KMS-11 (cell line): ENCODE data around the gene CSRP3.

ENCODE experiments used
- H2AFZ ChIP-seq: fragments of 200-600 bp; sonication (generic); 2 replicates; pipeline ENCODE4 v1.6.1; 2016; ENCODE audit warnings: antibody characterized with exemption, mixed run types, low read depth
- H3K27ac ChIP-seq: fragments of 200-600 bp; sonication (generic); 2 replicates; pipeline ENCODE4 v1.6.1; 2016; ENCODE audit warnings: mild to moderate bottlenecking, mixed run types
- H3K27me3 ChIP-seq: fragments of 200-600 bp; sonication (generic); 2 replicates; pipeline ENCODE4 v1.6.1; 2017; ENCODE audit warnings: mild to moderate bottlenecking, low read depth, mixed run types, moderate library complexity; ENCODE audit not compliant: insufficient read depth
- H3K36me3 ChIP-seq: fragments of 200-600 bp; sonication (generic); 2 replicates; pipeline ENCODE4 v1.6.1; 2017; ENCODE audit warnings: mild to moderate bottlenecking, mixed run types; ENCODE audit not compliant: insufficient read depth
- H3K4me1 ChIP-seq: fragments of 200-600 bp; sonication (generic); 2 replicates; pipeline ENCODE4 v1.6.1; 2016; ENCODE audit warnings: mild to moderate bottlenecking, low read depth, mixed run types; ENCODE audit not compliant: poor library complexity, severe bottlenecking
- H3K4me2 ChIP-seq: fragments of 200-600 bp; sonication (generic); 2 replicates; pipeline ENCODE4 v1.7.0; 2016; ENCODE audit warnings: mild to moderate bottlenecking, mixed run types
- H3K4me3 ChIP-seq: fragments of 200-600 bp; sonication (generic); IDR thresholded peaks from 2 replicates; pipeline ENCODE4 v1.6.1; 2017; ENCODE audit warnings: low read depth, low read length, mixed read lengths; ENCODE audit not compliant: insufficient read depth
- H3K79me2 ChIP-seq: fragments of 200-600 bp; sonication (generic); 2 replicates; pipeline ENCODE4 v1.6.1; 2016; ENCODE audit warnings: low read depth, mixed run types; ENCODE audit not compliant: insufficient read depth
- H3K9ac ChIP-seq: fragments of 200-600 bp; sonication (generic); 2 replicates; pipeline ENCODE4 v1.6.1; 2016; ENCODE audit warnings: mild to moderate bottlenecking, mixed run types
- H4K20me1 ChIP-seq: fragments of 200-600 bp; sonication (generic); 2 replicates; pipeline ENCODE4 v1.6.1; 2016; ENCODE audit warnings: mild to moderate bottlenecking, mixed run types; ENCODE audit not compliant: insufficient read depth
- TF ChIP-seq, protein P1 (sequence below): fragments of 200-600 bp; sonication (generic); conservative IDR thresholded peaks from 2 replicates; pipeline ENCODE4 v1.6.1; 2017; ENCODE audit warnings: low read depth, mild to moderate bottlenecking, antibody characterized with exemption, low read length, moderate library complexity, mixed read lengths

The CSRP3 gene

DNA sequence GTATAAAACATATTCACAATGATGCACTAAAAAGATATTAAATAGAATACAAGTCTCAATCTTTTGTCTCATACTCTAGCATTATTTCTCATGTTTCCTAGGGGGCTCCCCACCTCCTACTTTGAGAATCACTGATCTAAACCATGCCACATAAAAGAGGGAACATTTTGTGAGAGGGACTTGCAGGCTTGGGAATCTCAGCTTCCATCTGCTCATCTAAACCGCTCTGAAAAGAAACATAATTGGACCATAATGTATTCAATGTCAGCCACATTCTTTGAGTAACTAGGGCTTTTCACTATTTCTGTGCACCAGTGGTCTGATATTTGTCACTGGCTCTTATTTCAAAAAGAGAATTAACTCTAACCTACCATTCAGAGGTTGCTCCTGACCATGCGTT, 6.4 kb upstream of the CSRP3 start:
- Histone ChIP-seq H3K79me2 (no peaks in the 10 kb centered on the region), H2AFZ (no peak overlapping the region), H3K9ac (no peak overlapping the region), H4K20me1 (no peaks in the 10 kb centered on the region), H3K4me2 (no peak overlapping the region), H3K27ac (no peak overlapping the region), H3K4me1 (no peaks in the 10 kb centered on the region), H3K36me3 (no peaks in the 10 kb centered on the region), H3K4me3 (no peak overlapping the region), H3K27me3 (no peaks in the 10 kb centered on the region)
- TF ChIP-seq, protein P1, sequence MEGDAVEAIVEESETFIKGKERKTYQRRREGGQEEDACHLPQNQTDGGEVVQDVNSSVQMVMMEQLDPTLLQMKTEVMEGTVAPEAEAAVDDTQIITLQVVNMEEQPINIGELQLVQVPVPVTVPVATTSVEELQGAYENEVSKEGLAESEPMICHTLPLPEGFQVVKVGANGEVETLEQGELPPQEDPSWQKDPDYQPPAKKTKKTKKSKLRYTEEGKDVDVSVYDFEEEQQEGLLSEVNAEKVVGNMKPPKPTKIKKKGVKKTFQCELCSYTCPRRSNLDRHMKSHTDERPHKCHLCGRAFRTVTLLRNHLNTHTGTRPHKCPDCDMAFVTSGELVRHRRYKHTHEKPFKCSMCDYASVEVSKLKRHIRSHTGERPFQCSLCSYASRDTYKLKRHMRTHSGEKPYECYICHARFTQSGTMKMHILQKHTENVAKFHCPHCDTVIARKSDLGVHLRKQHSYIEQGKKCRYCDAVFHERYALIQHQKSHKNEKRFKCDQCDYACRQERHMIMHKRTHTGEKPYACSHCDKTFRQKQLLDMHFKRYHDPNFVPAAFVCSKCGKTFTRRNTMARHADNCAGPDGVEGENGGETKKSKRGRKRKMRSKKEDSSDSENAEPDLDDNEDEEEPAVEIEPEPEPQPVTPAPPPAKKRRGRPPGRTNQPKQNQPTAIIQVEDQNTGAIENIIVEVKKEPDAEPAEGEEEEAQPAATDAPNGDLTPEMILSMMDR = no peak

DNA sequence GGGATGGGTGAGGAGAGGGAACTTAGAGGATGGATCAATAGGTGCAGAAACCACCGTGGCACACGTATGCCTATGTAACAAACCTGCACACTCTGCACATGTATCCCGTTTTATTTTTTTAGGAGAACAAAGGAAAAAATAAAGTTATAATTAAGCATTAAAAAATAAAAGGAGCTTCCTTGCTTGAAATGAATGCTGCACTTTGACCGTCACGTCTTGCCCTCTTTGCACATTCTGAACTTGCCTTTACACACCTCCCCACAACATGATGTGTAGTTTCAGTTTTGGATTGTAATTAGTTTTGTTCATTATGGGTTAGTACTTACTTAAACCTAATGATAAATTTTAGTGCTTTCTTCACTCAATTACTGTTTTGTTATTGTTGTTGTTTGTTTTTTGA, 3.1 kb upstream of the CSRP3 start:
- no peak overlapping the region for H3K27ac ChIP-seq
- H3K4me3 ChIP-seq = no peak overlapping the region
- TF ChIP-seq, protein P1 = no peak
- no peak overlapping the region for H2AFZ ChIP-seq
- no peaks in the 10 kb centered on the region for H4K20me1 ChIP-seq
- no peaks in the 10 kb centered on the region for H3K36me3 ChIP-seq
- no peak overlapping the region for H3K9ac ChIP-seq
- H3K27me3 ChIP-seq = no peaks in the 10 kb centered on the region
- no peak overlapping the region for H3K4me2 ChIP-seq
- H3K79me2 ChIP-seq = no peaks in the 10 kb centered on the region
- H3K4me1 ChIP-seq = no peaks in the 10 kb centered on the region

DNA sequence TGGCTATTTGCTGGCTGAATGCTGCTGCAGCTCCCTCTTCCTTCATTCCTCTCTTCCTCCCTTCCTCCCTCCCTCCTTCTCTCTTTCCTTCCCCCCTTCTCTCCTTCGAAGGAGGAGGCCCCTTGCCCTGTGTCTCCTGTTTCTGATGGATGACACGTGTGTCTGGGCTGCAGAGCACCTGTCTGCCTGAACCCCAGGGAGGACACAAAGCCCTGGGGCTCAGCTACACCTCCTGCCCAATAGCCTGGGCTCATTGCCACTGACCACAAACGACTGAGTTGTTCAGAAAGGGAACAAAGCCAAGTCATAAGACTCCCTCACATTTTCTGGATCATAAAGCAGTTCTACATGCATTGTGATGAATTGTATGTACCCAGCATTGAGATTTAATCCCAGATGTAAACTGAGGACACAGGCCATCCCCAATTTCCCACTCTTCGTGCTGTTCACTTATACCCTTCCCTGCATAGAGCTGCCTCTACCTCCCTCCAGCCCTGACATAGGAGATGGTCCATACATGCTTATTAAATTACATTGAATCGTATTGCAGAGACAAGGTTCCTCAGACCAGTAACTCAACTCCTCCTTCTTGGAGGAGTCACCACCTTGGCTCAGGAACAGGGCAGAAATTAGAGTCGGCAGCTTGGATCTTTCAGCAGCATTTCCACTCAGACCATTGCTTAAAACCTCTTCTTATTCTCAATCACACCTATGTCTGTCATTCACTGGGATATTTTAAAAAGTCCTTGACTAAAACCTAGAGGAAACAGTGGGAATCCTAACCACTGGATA, 1.2 kb downstream of the CSRP3 start:
- Histone ChIP-seq H3K36me3 (no peaks in the 10 kb centered on the region), H3K4me3 (no peak overlapping the region), H3K27me3 (no peaks in the 10 kb centered on the region), H3K27ac (no peak overlapping the region), H2AFZ (no peak overlapping the region), H3K79me2 (no peaks in the 10 kb centered on the region), H3K9ac (no peak overlapping the region), H3K4me2 (no peak overlapping the region), H4K20me1 (no peaks in the 10 kb centered on the region), H3K4me1 (no peaks in the 10 kb centered on the region)
- TF ChIP-seq, protein P1 = no peak

DNA sequence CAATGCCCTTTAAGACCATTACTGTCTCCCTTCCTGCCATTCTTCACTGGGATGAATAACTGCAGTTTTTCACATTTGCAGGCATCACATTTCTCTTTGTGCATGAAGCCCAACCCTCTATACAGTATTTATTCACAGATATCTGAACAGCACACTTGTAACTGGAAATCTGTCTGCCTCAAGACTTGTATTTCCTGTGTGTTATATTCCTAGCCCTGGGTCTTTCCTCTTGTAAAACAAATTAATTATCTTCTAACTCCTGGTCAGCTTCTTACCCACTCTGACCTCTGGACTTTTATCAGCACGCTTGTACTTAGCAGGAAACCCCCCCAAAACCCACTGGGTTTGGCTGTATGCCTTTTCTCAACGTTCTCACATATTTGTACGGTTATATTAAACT, 2.0 kb downstream of the CSRP3 start:
- H3K36me3 ChIP-seq = no peaks in the 10 kb centered on the region
- no peak overlapping the region for H3K9ac ChIP-seq
- H4K20me1 ChIP-seq = no peaks in the 10 kb centered on the region
- no peak overlapping the region for H3K4me3 ChIP-seq
- H3K27ac ChIP-seq = no peak overlapping the region
- no peak overlapping the region for H3K4me2 ChIP-seq
- H3K27me3 ChIP-seq = no peaks in the 10 kb centered on the region
- no peaks in the 10 kb centered on the region for H3K4me1 ChIP-seq
- H3K79me2 ChIP-seq = no peaks in the 10 kb centered on the region
- TF ChIP-seq, protein P1 = no peak
- no peak overlapping the region for H2AFZ ChIP-seq
